Subcutaneous adipose tissue (tissue), 4 donors: Measurements from ENCODE around the gene SYNDIG1. TPM values are rescaled to one million over a fixed set of nuclear protein-coding genes. Genes with fewer than 3 reads are reported as not detected.

Source experiments
- total RNA-seq, 4 donors: library from RNA; depleted of rRNA; stranded (reverse); fragments of >200 nt; gene quantifications; one replicate each; pipeline ENCODE4 v1.1.0, GENCODE V29; 2016
- TF ChIP-seq, protein P1 (sequence below): fragments of 450-650 bp; IDR thresholded peaks from one replicate; pipeline ENCODE4 v1.5.1; 2016; ENCODE audit warnings: low read depth, mild to moderate bottlenecking, control low read depth, antibody characterized with exemption, moderate library complexity

The SYNDIG1 gene
- total RNA-seq, 4 donors from 2014 or later = 0.17 to 1.5 TPM; not detected in 2

DNA sequence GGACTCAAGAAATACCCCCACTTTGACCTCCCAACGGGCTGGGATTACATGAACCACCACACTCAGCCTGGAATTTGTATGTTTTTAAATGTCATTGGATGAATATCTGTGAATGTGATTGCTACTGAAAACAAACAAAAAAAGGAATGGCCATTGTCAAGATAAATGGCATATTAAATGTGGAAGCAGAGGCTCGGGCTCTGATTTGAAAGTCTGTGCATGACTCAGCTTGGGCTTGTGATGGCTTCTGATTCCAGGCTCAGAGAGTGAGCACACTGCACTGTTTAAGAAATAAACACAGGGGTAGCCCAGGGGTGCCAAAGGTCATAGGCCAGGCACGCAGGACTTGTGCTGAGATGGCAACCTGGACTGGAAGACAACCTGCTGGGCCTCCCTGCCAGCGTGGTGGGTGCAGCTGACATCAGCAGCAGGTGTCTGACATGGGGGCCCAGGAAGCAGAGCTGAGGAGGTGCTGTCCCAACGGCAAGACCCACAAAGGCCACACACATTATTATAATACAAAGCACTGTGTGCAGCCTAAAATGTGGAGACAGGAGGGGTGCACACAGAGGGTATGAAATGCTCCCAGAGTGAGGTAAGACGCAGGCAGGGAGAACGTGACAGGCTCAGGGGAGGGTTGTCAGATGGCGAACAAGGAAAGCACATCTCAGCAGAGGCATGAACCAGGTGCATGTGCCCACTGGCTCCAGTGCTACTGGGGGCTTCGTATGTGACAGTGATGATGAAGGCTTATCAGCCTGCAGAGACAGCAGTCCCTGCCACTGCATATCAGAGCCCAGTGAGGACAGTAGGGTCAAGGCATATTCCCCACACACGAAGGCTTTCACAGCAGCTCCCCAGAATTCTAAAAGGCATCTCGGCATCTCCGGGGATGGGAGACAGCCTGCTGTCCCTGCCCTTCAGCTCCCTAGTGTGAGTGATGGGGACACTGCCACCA, 169.4 kb downstream of the SYNDIG1 start:
- TF ChIP-seq, protein P1, sequence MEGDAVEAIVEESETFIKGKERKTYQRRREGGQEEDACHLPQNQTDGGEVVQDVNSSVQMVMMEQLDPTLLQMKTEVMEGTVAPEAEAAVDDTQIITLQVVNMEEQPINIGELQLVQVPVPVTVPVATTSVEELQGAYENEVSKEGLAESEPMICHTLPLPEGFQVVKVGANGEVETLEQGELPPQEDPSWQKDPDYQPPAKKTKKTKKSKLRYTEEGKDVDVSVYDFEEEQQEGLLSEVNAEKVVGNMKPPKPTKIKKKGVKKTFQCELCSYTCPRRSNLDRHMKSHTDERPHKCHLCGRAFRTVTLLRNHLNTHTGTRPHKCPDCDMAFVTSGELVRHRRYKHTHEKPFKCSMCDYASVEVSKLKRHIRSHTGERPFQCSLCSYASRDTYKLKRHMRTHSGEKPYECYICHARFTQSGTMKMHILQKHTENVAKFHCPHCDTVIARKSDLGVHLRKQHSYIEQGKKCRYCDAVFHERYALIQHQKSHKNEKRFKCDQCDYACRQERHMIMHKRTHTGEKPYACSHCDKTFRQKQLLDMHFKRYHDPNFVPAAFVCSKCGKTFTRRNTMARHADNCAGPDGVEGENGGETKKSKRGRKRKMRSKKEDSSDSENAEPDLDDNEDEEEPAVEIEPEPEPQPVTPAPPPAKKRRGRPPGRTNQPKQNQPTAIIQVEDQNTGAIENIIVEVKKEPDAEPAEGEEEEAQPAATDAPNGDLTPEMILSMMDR = no peak

DNA sequence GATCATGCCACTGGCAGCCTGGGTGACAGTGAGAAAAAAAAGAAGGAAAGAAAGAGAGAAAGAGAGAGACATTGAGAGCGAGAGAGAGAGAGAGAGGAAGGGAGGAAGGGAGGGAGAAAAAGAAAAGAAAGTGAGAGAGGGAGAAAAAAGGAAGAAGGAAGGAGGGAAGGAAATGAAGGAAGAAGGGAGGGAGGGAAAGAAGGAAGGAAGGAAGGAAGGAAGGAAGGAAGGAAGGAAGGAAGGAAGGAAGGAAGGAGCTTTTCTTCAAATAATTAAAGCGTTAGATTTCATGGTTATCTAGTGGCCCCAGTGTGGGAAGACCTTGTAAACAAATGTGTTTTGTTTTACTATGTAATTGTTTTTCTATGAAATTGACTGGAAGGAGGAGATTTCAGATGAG, 170.8 kb downstream of the SYNDIG1 start:
- TF ChIP-seq, protein P1 = no peak

DNA sequence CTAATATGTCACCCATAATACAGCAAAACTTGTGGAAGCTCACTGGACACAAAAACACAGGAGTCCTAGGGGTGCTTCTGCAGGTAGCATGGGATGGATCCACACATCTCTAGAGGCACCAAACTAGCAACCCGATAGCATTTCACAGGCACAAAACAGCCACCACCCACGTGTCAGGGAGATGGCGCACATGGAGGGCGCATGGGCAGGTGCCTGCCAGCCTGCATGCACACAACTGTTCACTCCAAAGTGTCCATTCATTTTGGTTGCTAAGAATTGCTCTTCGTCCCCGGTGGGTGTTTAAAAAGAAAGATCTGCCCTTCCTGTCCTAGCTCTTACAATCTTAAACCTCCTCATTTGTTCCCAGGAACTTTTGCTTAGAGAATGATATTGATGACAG, 171.3 kb downstream of the SYNDIG1 start:
- TF ChIP-seq, protein P1 = no peak

DNA sequence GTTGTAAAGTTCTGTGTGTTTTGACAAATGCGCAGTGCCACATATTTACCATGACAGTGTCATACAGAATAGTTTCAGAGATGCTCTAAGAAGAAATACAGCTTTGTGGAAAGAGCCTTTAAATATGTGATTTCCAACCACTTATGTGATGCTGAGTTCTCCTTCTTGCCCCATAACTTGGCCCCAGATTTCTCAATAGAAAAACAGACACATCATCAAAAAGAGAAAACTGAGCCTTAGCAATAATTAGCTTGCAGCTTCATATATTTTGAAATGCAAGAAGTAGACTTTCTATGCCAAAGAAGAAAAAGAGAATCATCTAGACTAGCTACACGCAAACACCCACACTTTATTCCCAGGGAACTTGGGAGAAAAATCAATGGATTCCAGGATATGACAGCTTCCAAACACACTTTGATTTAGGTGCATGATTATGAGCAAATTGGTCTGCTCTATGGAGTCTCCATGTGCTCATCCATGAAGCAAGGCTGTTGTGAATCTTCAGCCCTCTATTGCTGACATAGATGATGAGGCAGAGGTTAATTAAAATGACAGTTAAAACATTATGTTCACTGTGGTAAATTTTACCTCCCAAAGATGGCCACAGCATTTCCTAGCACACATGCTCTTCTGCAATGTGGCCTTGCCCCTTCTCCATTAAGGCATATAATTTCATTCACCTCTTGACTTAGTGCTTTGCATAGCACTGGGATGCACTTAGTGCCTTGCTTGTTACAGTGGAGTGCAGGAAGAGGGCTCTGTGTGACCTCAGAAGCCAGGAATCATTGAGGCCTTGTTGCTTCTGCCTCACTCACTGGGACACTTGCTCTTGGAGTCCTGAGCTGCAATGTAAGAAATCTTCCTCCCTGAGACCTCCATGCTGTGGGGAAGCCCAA, 174.6 kb downstream of the SYNDIG1 start:
- TF ChIP-seq, protein P1 = no peak

DNA sequence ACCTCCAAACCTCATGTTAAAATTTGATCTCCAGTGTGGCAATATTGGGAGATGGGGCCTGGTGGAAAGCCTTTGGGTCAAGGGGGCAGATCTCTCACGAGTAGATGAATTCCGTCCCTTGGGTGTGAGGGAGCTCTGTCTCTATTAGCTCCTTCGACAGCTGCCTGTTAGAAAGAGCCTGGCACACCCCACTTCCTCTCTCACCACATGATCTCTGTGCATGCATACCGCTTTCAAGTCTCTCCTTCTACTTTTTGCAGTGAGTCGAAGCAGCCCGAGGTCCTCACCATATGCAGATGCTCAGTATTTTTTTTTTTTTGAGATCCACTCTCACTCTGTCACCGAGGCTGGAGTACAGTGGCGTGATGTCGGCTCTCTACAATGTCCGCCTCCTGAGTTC, 176.9 kb downstream of the SYNDIG1 start:
- TF ChIP-seq, protein P1 = no peak

DNA sequence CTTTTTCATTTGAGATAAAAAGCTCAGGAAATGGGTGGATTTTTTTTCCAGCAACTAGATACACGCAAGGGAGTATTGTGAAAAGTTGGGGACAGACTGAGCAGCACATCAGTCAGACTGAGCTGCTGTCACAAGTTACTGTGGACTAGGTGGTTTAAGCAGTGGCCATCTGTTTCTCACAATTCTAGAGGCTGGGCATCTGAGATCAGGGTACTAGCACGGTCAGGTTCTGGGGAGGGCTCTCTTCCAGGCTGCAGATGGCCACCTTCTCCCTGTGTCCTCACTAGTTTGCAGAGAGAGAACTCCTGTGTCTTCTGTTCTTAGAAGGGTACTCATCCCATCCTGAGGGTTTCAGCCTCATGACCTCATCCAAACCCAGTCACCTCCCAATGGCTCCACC, 178.3 kb downstream of the SYNDIG1 start:
- TF ChIP-seq, protein P1 = no peak

DNA sequence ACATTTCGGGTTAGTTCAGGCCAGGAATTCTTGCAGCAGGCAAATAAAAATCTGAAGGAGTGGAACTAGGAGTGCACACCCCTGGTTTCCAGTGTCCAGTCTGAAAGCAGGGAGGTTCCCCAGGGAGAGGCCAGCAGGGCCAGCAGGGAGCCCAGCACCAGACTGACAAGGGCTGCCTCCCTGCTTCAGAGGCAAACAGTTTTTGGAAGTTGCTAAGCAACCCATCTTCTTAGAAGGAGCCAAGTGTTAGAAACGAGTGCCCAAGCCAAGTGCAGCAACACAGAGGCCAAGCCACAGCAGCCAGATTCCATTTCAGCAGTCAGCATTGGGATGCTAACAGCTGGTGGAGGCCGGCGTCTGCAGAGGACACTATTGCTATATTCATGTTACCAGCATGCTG, 179.1 kb downstream of the SYNDIG1 start:
- TF ChIP-seq, protein P1 = no peak
